ENCODE data around the gene KIF3B.

DNA sequence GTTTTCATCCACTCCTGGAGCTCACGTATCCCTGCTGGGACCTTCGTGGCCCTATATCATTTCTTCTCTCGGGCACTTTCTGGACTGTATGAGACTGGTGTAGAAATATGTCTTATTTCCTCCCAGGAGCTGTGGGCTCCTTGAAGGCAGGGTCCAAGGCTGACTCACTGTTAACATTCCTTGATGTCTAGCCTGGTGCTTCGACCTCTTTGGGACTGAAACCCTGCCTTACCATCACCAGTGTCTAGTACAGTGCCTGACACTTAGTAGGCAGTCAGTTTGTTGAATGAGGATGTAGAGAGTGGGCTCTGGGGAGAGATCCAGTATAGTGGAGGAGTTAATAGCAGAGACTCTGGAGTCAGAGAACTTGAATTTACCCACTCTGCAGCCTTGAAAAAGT lies 46.2 kb upstream of the KIF3B start:
- no peak for TF ChIP-seq POLR2A (IDR thresholded peaks at IDR 0.05)
- TF ChIP-seq, protein P1, sequence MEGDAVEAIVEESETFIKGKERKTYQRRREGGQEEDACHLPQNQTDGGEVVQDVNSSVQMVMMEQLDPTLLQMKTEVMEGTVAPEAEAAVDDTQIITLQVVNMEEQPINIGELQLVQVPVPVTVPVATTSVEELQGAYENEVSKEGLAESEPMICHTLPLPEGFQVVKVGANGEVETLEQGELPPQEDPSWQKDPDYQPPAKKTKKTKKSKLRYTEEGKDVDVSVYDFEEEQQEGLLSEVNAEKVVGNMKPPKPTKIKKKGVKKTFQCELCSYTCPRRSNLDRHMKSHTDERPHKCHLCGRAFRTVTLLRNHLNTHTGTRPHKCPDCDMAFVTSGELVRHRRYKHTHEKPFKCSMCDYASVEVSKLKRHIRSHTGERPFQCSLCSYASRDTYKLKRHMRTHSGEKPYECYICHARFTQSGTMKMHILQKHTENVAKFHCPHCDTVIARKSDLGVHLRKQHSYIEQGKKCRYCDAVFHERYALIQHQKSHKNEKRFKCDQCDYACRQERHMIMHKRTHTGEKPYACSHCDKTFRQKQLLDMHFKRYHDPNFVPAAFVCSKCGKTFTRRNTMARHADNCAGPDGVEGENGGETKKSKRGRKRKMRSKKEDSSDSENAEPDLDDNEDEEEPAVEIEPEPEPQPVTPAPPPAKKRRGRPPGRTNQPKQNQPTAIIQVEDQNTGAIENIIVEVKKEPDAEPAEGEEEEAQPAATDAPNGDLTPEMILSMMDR (IDR thresholded peaks at IDR 0.05): no peak

All from heart left ventricle (tissue), 13 donors.